ENCODE measurements around the gene BCCIP.

The BCCIP gene

GRCh38 chr10:125840955-125841354 is 17.6 kb downstream of the BCCIP start:
- TF ChIP-seq POLR2A (IDR thresholded peaks at IDR 0.05; ENCODE audit: extremely low read depth, insufficient read length) (no peak), MAX (IDR thresholded peaks at IDR 0.05; ENCODE audit: low read depth, low read length) (no peak), MYC (IDR thresholded peaks at IDR 0.05; ENCODE audit: low read depth, low read length) (no peak), CTCF (IDR thresholded peaks at IDR 0.05; ENCODE audit: low read depth, low read length) (no peak)
- H3K4me3 ChIP-seq (ENCODE audit: low read depth, low read length) = no peak overlapping the region
- DNase-seq (ENCODE audit: low read depth) = no peak

GRCh38 chr10:125843603-125844329 is 20.4 kb downstream of the BCCIP start:
- TF ChIP-seq CTCF (IDR thresholded peaks at IDR 0.05; ENCODE audit: low read depth, low read length) = no peak
- no peak for TF ChIP-seq POLR2A (IDR thresholded peaks at IDR 0.05; ENCODE audit: extremely low read depth, insufficient read length)
- no peak for TF ChIP-seq MAX (IDR thresholded peaks at IDR 0.05; ENCODE audit: low read depth, low read length)
- no peak for TF ChIP-seq MYC (IDR thresholded peaks at IDR 0.05; ENCODE audit: low read depth, low read length)
- H3K4me3 ChIP-seq (ENCODE audit: low read depth, low read length) = no peak overlapping the region
- DNase-seq (ENCODE audit: low read depth) = no peak

- DNase-seq (ENCODE audit: low read depth) = no peak
- TF ChIP-seq MAX (IDR thresholded peaks at IDR 0.05; ENCODE audit: low read depth, low read length) = no peak
- TF ChIP-seq CTCF (IDR thresholded peaks at IDR 0.05; ENCODE audit: low read depth, low read length) = no peak
- no peak for TF ChIP-seq POLR2A (IDR thresholded peaks at IDR 0.05; ENCODE audit: extremely low read depth, insufficient read length)
- no peak for TF ChIP-seq MYC (IDR thresholded peaks at IDR 0.05; ENCODE audit: low read depth, low read length)
- no peak overlapping the region for H3K4me3 ChIP-seq (ENCODE audit: low read depth, low read length)
These were observed 21.4 kb downstream of the BCCIP start for GRCh38 chr10:125844751-125845221.

- no peak for DNase-seq (ENCODE audit: low read depth)
- no peak overlapping the region for H3K4me3 ChIP-seq (ENCODE audit: low read depth, low read length)
- TF ChIP-seq CTCF (IDR thresholded peaks at IDR 0.05; ENCODE audit: low read depth, low read length) (no peak), MYC (IDR thresholded peaks at IDR 0.05; ENCODE audit: low read depth, low read length) (no peak), MAX (IDR thresholded peaks at IDR 0.05; ENCODE audit: low read depth, low read length) (no peak), POLR2A (IDR thresholded peaks at IDR 0.05; ENCODE audit: extremely low read depth, insufficient read length) (no peak)
These were observed 22.3 kb downstream of the BCCIP start for GRCh38 chr10:125845617-125846016.

GRCh38 chr10:125846894-125847293 is 23.5 kb downstream of the BCCIP start:
- no peak for TF ChIP-seq CTCF (IDR thresholded peaks at IDR 0.05; ENCODE audit: low read depth, low read length)
- no peak for TF ChIP-seq MYC (IDR thresholded peaks at IDR 0.05; ENCODE audit: low read depth, low read length)
- TF ChIP-seq POLR2A (IDR thresholded peaks at IDR 0.05; ENCODE audit: extremely low read depth, insufficient read length) = no peak
- no peak for TF ChIP-seq MAX (IDR thresholded peaks at IDR 0.05; ENCODE audit: low read depth, low read length)

More at GRCh38 chr10:125846894-125847293, 23.5 kb downstream of the BCCIP start:
- no peak for DNase-seq (ENCODE audit: low read depth)
- no peak overlapping the region for H3K4me3 ChIP-seq (ENCODE audit: low read depth, low read length)
